Measurements from ENCODE around the gene SIVA1.
A peak's percentile ranks its signal among the peaks of the same experiment; 100 is the strongest.

Gene SIVA1

DNA sequence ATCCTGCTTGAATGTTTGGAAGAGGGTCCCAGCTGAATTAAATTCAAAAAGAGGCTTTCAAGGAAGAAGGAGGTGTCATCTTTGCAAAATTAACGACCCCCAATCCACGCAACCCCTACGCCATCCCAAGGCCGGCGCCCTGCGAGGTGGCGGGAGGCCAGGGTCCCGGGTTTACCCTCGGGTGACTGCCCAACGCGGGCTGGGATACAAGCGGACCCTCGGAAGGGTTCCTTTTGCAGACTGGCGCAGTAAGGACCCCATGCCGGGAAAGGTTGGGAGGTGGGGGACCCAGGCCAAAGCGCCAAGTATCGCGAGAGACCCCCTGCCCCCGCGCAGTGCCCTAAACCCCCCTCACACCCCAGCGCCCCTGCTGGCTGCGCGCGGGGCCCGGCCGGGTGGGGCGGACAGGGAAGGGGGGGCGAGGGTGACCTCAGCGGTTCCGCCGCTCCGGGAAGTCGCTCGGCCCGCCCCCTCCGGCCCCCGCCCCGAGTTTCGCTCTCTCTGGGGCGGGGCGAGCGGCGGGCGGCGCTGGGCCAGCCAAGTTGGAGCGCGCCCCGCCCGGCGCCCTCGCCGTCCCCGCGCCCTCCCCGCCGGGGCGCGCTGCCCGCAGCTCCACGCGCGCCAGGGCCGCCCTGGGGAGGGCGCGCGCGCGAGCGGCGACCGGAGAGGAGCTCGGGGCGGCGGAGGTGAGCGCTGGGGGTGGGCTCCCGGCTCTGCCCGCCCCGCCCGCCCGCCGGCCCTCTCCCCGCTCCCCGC, 47.2 kb downstream of the SIVA1 start:
- H3K27ac ChIP-seq (ENCODE audit: low read depth, low read length) = peak overlapping the region; percentile 36
- peaks cover 2 to 6% of the 10 kb centered on the region in 2 experiments for H3K36me3 ChIP-seq (ENCODE audit: control insufficient read depth in 1 of 2, insufficient read depth in 2 of 2, low read length in 2 of 2)
- H4K91ac ChIP-seq (ENCODE audit: low read depth, low read length) = peak overlapping the region; percentile 93
- no peak overlapping the region for H2BK5ac ChIP-seq (ENCODE audit: low read depth, low read length, poor library complexity)
- peak; percentile 61 to 72 for DNase-seq
- no peak overlapping the region for H3K23ac ChIP-seq (ENCODE audit: low read length)
- peak overlapping the region; percentile 60 for H2BK120ac ChIP-seq (ENCODE audit: insufficient read depth, low read length, poor library complexity)
- no CpG with 5 or more reads among the region's 83 CpGs for WGBS (ENCODE audit: extremely low coverage, insufficient coverage, insufficient read length)
- peak overlapping the region; percentile 88 for H4K12ac ChIP-seq (ENCODE audit: low read depth, low read length)
- peaks cover 15% of the 10 kb centered on the region for H3K79me1 ChIP-seq (ENCODE audit: low read length)
- H3K4ac ChIP-seq (ENCODE audit: low read depth, low read length) = peak overlapping the region; percentile 24
- peak overlapping the region; percentile 72 for H3K4me3 ChIP-seq (ENCODE audit: low read depth, low read length)
- H3K9me3 ChIP-seq (ENCODE audit: insufficient read depth, low read depth, low read length) = peaks cover 7% of the 10 kb centered on the region
- H3K4me1 ChIP-seq (ENCODE audit: control insufficient read depth in 1 of 2, insufficient read depth in 2 of 2, low read length in 2 of 2) = peaks cover 15 to 19% of the 10 kb centered on the region in 2 experiments
- peak overlapping the region; percentile 58 for H3K14ac ChIP-seq (ENCODE audit: low read length)
- H3K79me2 ChIP-seq (ENCODE audit: control insufficient read depth, insufficient read depth, low read length, poor library complexity) = peaks cover 9% of the 10 kb centered on the region
- peaks cover 6% of the 10 kb centered on the region for H3K27me3 ChIP-seq (ENCODE audit: insufficient read depth, low read length)
- peak overlapping the region; percentile 83 for H4K8ac ChIP-seq (ENCODE audit: low read depth, low read length)
- H2BK12ac ChIP-seq (ENCODE audit: low read length) = no peak overlapping the region
- H3K18ac ChIP-seq (ENCODE audit: low read length) = peak overlapping the region; percentile 35
- H3K4me2 ChIP-seq (ENCODE audit: low read length) = peak overlapping the region; percentile 85
- H2AK5ac ChIP-seq (ENCODE audit: low read length) = peak overlapping the region; percentile 22
- peak overlapping the region; percentile 58 for H2AFZ ChIP-seq (ENCODE audit: insufficient read depth, low read length, poor library complexity)
- H3K9ac ChIP-seq (ENCODE audit: low read length) = peak overlapping the region; percentile 86

GRCh38 chr14:104800771-104801519, 48.0 kb downstream of the SIVA1 start, which contains the start of gene ZBTB42:
ZBTB42 (plus strand) TSS chr14:104801101; CDS start chr14:104801198, 97 bp downstream.
- Histone ChIP-seq H3K4ac (ENCODE audit: low read depth, low read length) (peak within 1 kb of the TSS; percentile 24), H3K79me2 (ENCODE audit: control insufficient read depth, insufficient read depth, low read length, poor library complexity) (peaks cover 7% of the 10 kb centered on the region), H4K12ac (ENCODE audit: low read depth, low read length) (peak within 1 kb of the TSS; percentile 88), H3K4me1 (ENCODE audit: control insufficient read depth in 1 of 2, insufficient read depth in 2 of 2, low read length in 2 of 2) (peaks cover 13 to 17% of the 10 kb centered on the region in 2 experiments), H3K9me3 (ENCODE audit: insufficient read depth, low read depth, low read length) (peaks cover 7% of the 10 kb centered on the region), H4K91ac (ENCODE audit: low read depth, low read length) (peak within 1 kb of the TSS; percentile 93), H3K36me3 (ENCODE audit: control insufficient read depth in 1 of 2, insufficient read depth in 2 of 2, low read length in 2 of 2) (peaks cover 2 to 6% of the 10 kb centered on the region in 2 experiments), H2BK5ac (ENCODE audit: low read depth, low read length, poor library complexity) (no peak within 1 kb of the TSS), H3K18ac (ENCODE audit: low read length) (peak within 1 kb of the TSS; percentile 44), H2BK12ac (ENCODE audit: low read length) (no peak within 1 kb of the TSS), H3K27ac (ENCODE audit: low read depth, low read length) (peak within 1 kb of the TSS; percentile 36), H2AK5ac (ENCODE audit: low read length) (peak within 1 kb of the TSS; percentile 45), H3K4me2 (ENCODE audit: low read length) (peak within 1 kb of the TSS; percentile 85), H3K4me3 (ENCODE audit: low read depth, low read length) (peak within 1 kb of the TSS; percentile 72), H3K23ac (ENCODE audit: low read length) (no peak within 1 kb of the TSS), H2AFZ (ENCODE audit: insufficient read depth, low read length, poor library complexity) (peak within 1 kb of the TSS; percentile 68), H3K14ac (ENCODE audit: low read length) (peak within 1 kb of the TSS; percentile 58), H3K27me3 (ENCODE audit: insufficient read depth, low read length) (peaks cover 6% of the 10 kb centered on the region), H4K8ac (ENCODE audit: low read depth, low read length) (peak within 1 kb of the TSS; percentile 83), H3K9ac (ENCODE audit: low read length) (peak within 1 kb of the TSS; percentile 86), H3K79me1 (ENCODE audit: low read length) (peaks cover 12% of the 10 kb centered on the region), H2BK120ac (ENCODE audit: insufficient read depth, low read length, poor library complexity) (peak within 1 kb of the TSS; percentile 60)
- DNase-seq = peak; percentile 68 to 81
- no CpG with 5 or more reads among the region's 105 CpGs for WGBS (ENCODE audit: extremely low coverage, insufficient coverage, insufficient read length)

DNA sequence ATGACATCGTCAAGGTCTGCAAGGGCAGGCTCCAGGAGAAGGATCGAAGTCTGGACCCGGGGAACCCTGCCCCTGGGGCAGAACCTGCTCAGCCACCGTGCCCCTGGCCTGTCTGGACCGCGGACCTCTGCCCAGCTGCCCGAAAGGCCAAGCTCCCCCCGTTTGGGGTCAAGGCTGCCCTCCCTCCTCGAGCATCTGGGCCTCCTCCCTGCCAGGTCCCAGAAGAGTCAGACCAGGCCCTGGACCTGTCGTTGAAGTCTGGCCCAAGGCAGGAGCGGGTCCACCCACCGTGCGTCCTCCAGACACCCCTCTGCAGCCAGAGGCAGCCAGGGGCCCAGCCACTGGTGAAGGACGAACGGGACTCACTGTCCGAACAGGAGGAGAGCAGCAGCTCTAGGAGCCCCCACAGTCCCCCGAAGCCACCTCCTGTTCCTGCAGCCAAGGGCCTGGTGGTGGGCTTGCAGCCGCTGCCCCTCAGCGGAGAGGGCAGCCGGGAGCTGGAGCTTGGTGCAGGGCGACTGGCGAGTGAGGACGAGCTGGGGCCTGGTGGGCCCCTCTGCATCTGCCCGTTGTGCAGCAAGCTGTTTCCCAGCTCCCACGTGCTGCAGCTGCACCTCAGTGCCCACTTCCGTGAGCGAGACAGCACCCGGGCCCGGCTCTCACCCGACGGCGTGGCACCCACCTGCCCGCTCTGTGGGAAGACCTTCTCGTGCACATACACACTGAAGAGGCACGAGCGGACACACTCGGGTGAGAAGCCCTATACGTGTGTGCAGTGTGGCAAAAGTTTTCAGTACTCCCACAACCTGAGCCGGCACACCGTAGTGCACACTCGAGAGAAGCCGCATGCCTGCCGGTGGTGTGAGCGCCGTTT, 48.8 kb downstream of the SIVA1 start:
- Histone ChIP-seq H2BK120ac (ENCODE audit: insufficient read depth, low read length, poor library complexity) (no peak overlapping the region), H3K27ac (ENCODE audit: low read depth, low read length) (no peak overlapping the region), H3K27me3 (ENCODE audit: insufficient read depth, low read length) (peaks cover 6% of the 10 kb centered on the region), H2BK5ac (ENCODE audit: low read depth, low read length, poor library complexity) (no peak overlapping the region), H3K4me3 (ENCODE audit: low read depth, low read length) (peak overlapping the region; percentile 72), H3K4ac (ENCODE audit: low read depth, low read length) (no peak overlapping the region), H3K23ac (ENCODE audit: low read length) (no peak overlapping the region), H3K18ac (ENCODE audit: low read length) (peak overlapping the region; percentile 44), H3K9me3 (ENCODE audit: insufficient read depth, low read depth, low read length) (peaks cover 7% of the 10 kb centered on the region), H3K36me3 (ENCODE audit: control insufficient read depth in 1 of 2, insufficient read depth in 2 of 2, low read length in 2 of 2) (peaks cover 2 to 6% of the 10 kb centered on the region in 2 experiments), H3K79me2 (ENCODE audit: control insufficient read depth, insufficient read depth, low read length, poor library complexity) (peaks cover 5% of the 10 kb centered on the region), H2BK12ac (ENCODE audit: low read length) (no peak overlapping the region), H4K8ac (ENCODE audit: low read depth, low read length) (no peak overlapping the region), H4K91ac (ENCODE audit: low read depth, low read length) (no peak overlapping the region), H3K9ac (ENCODE audit: low read length) (no peak overlapping the region), H2AFZ (ENCODE audit: insufficient read depth, low read length, poor library complexity) (no peak overlapping the region), H3K79me1 (ENCODE audit: low read length) (peaks cover 9% of the 10 kb centered on the region), H4K12ac (ENCODE audit: low read depth, low read length) (no peak overlapping the region), H3K14ac (ENCODE audit: low read length) (no peak overlapping the region), H3K4me1 (ENCODE audit: control insufficient read depth in 1 of 2, insufficient read depth in 2 of 2, low read length in 2 of 2) (peaks cover 9 to 12% of the 10 kb centered on the region in 2 experiments), H2AK5ac (ENCODE audit: low read length) (no peak overlapping the region), H3K4me2 (ENCODE audit: low read length) (peak overlapping the region; percentile 82)
- DNase-seq = no peak
- no CpG with 5 or more reads among the region's 45 CpGs for WGBS (ENCODE audit: extremely low coverage, insufficient coverage, insufficient read length)
